Panc1 (cell line): ENCODE data around the gene TMEM92. TPM values are rescaled to one million over a fixed set of nuclear protein-coding genes. Genes with fewer than 3 reads are reported as not detected.

Experiments used
- ATAC-seq: fragments of 200-7000 bp; cut with Tn5 transposase; 2 replicates; pipeline ENCODE4 v1.9.1; 2020; ENCODE audit warnings: mild to moderate bottlenecking, moderate library complexity
- BruUV-seq: library from RNA; stranded (reverse); fragments of 400-500 nt; replicated peaks from 2 replicates; lab custom pipeline; 2021; lab: Mats Ljungman, UMichigan
- CTCF ChIA-PET: fragments of 300-600 bp; sonication (Branson Sonifier 250); formaldehyde crosslinking; loops from one replicate; lab custom pipeline; 2022; ENCODE audit warnings: antibody characterized with exemption; lab: Charles Lee
- POLR2A ChIA-PET: fragments of 300-600 bp; sonication (Branson Sonifier 250); formaldehyde crosslinking; loops from one replicate; lab custom pipeline; 2022; ENCODE audit warnings: antibody characterized with exemption; lab: Charles Lee
- DNase-seq: peaks from one replicate; pipeline ENCODE4 v3.0.0-alpha.2; 2010; ENCODE audit warnings: low read depth, low spot score
- H3K27ac ChIP-seq: 2 replicates; pipeline ENCODE4 v1.5.1; 2011; ENCODE audit warnings: mild to moderate bottlenecking, low read length, inconsistent platforms
- H3K27me3 ChIP-seq: fragments of 200-500 bp; sonication (Bioruptor generic); 2 replicates; pipeline ENCODE4 v1.6.0; 2014; ENCODE audit warnings: low read length, inconsistent platforms; ENCODE audit not compliant: control insufficient read depth, insufficient read depth
- H3K36me3 ChIP-seq: fragments of 200-500 bp; sonication (Bioruptor generic); 2 replicates; pipeline ENCODE4 v1.5.1; 2014; ENCODE audit warnings: inconsistent platforms, mild to moderate bottlenecking, low read length, moderate library complexity; ENCODE audit not compliant: control insufficient read depth, insufficient read depth
- H3K4me1 ChIP-seq: 2 replicates; pipeline ENCODE4 v1.5.1; 2011; ENCODE audit warnings: inconsistent platforms, mild to moderate bottlenecking, low read length, moderate library complexity; ENCODE audit not compliant: control insufficient read depth, insufficient read depth
- H3K4me3 ChIP-seq, 2 experiments: 2 replicates each; pipeline ENCODE4 v1.5.1; 2011 to 2012; ENCODE audit warnings: low read depth in 2 of 2, low read length in 2 of 2, mild to moderate bottlenecking in 2 of 2, inconsistent platforms in 1 of 2, moderate library complexity in 1 of 2
- H3K9me3 ChIP-seq: fragments of 200-500 bp; sonication (Bioruptor generic); 2 replicates; pipeline ENCODE4 v1.5.1; 2014; ENCODE audit warnings: low read depth, mild to moderate bottlenecking, inconsistent platforms, low read length, moderate library complexity; ENCODE audit not compliant: control insufficient read depth, insufficient read depth
- CTCF ChIP-seq: fragments of 450-650 bp; IDR thresholded peaks from 2 replicates; pipeline ENCODE4 v1.5.1; 2017; ENCODE audit warnings: mild to moderate bottlenecking
- POLR2AphosphoS5 ChIP-seq: IDR thresholded peaks from 2 replicates; pipeline ENCODE4 v1.6.1; 2012; ENCODE audit warnings: mild to moderate bottlenecking, low read depth, low read length, moderate library complexity
- REST ChIP-seq, 2 experiments: IDR thresholded peaks; 2 replicates each; pipeline ENCODE4 v1.6.1; 2011 to 2012; ENCODE audit warnings: low read depth in 2 of 2, control low read depth in 1 of 2, low read length in 1 of 2, mild to moderate bottlenecking in 1 of 2, moderate library complexity in 1 of 2; ENCODE audit not compliant: insufficient read depth in 1 of 2
- SIN3A ChIP-seq: IDR thresholded peaks from 2 replicates; pipeline ENCODE4 v1.6.1; 2012; ENCODE audit warnings: low read depth, mild to moderate bottlenecking, low read length, moderate library complexity, borderline replicate concordance; ENCODE audit not compliant: insufficient read depth
- TCF7L2 ChIP-seq: IDR thresholded peaks from 2 replicates; pipeline ENCODE4 v1.6.1; 2011; ENCODE audit warnings: mild to moderate bottlenecking, low read depth, low read length, inconsistent platforms
- in situ Hi-C: cut with HindIII; loops from 2 replicates; pipeline ENCODE4 v1.10.0; 2016; ENCODE audit warnings: low sequenced_read_pairs, low pct_unique_long_range_greater_than_20kb
- intact Hi-C: fragments of 100-400 bp; cut with micrococcal nuclease; formaldehyde crosslinking; loops from one replicate; pipeline ENCODE4 v1.10.0; 2022; ENCODE audit not compliant: unreplicated experiment
- total RNA-seq: library from RNA; stranded (reverse); gene quantifications from one replicate; pipeline ENCODE4 v1.2.1, GENCODE V29; 2021; ENCODE audit not compliant: unreplicated experiment

TMEM92 gene
- total RNA-seq, 1 experiment from 2014 or later, result 0.54 TPM

DNA sequence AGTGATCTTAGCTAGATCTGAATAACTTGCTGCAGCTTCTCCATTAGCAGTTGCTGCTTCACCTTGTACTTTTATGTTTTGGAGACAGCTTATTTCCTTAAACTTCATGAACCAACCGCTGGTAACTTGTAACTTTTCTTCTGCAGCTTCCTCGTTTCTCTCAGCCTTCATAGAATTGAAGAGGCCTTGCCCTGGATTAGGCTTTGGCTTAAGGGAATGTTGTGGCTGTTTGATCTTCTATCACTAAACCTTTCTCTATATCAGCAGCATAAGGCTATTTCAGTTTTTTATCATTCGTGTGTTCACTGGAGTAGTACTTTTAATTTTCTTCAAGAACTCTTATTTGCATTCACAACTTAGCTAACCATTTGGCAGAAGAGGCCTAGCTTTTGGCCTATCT lies 21.5 kb upstream of the TMEM92 start:
- TF ChIP-seq REST (IDR thresholded peaks at IDR 0.05; ENCODE audit: insufficient read depth in 1 of 2, low read depth in 2 of 2, low read length in 1 of 2), result no peak
- no peak for TF ChIP-seq SIN3A
- TF ChIP-seq TCF7L2, result no peak
- no peak for TF ChIP-seq POLR2AphosphoS5
- no peak for TF ChIP-seq CTCF
- Histone ChIP-seq H3K4me3 (no peak overlapping the region), H3K27me3 (no peaks in the 10 kb centered on the region), H3K4me1 (no peaks in the 10 kb centered on the region), H3K27ac (no peak overlapping the region), H3K9me3 (peaks cover 13% of the 10 kb centered on the region), H3K36me3 (no peaks in the 10 kb centered on the region)
- in situ Hi-C loops, result loop anchor here (10.0 kb wide), 1 partner anchor 48 kb away; the partner anchor contains the start of gene COL1A1
- no TSS peak for BruUV-seq
- CTCF ChIA-PET, result interaction anchor here (0.6 to 0.7 kb wide), 3 partner anchors 46 to 83 kb away, joined by 3 to 7 read pairs (median 6); no protein-coding TSS in a partner anchor
- intact Hi-C loops, result no loop called here
- POLR2A ChIA-PET, result interaction anchor here (0.6 kb wide), 1 partner anchor 39 kb away, joined by 6 read pairs; no protein-coding TSS in a partner anchor
- DNase-seq (no peak), ATAC-seq (no peak)

- no peaks in the 10 kb centered on the region for H3K9me3 ChIP-seq
- ATAC-seq (no peak), DNase-seq (no peak)
- H3K4me3 ChIP-seq, result no peak overlapping the region
- H3K4me1 ChIP-seq, result no peaks in the 10 kb centered on the region
- H3K27ac ChIP-seq, result no peak overlapping the region
- CTCF ChIA-PET, result interaction anchor here (0.6 to 1.0 kb wide), 2 partner anchors 42 to 55 kb away, joined by 3 to 5 read pairs; no protein-coding TSS in a partner anchor
- H3K27me3 ChIP-seq, result no peaks in the 10 kb centered on the region
- BruUV-seq, result no TSS peak
- in situ Hi-C loops, result loop anchor here (10.0 kb wide), 1 partner anchor 51 kb away; the partner anchor contains the start of gene COL1A1
- POLR2A ChIA-PET, result no interaction called here
- H3K36me3 ChIP-seq, result no peaks in the 10 kb centered on the region
- TF ChIP-seq SIN3A, result no peak
- no peak for TF ChIP-seq POLR2AphosphoS5
- no peak for TF ChIP-seq TCF7L2
- no peak for TF ChIP-seq REST (IDR thresholded peaks at IDR 0.05; ENCODE audit: insufficient read depth in 1 of 2, low read depth in 2 of 2, low read length in 1 of 2)
- TF ChIP-seq CTCF, result no peak
- intact Hi-C loops, result no loop called here
These were observed 18.3 kb upstream of the TMEM92 start for GRCh38 chr17:50255766-50256635.
